Psoas muscle (tissue), 8 donors: Measurements from ENCODE around the gene ALKAL2. TPM values are rescaled to one million over a fixed set of nuclear protein-coding genes. Genes with fewer than 3 reads are reported as not detected.

Experiments
- ATAC-seq, 4 donors: fragments of 200-7000 bp; cut with Tn5 transposase; one replicate each; pipeline ENCODE4 v1.9.1; 2020; ENCODE audit warnings: moderate library complexity in 3 of 4, mild to moderate bottlenecking in 2 of 4
- DNase-seq, 2 donors: peaks; one replicate each; pipeline ENCODE4 v3.0.0-alpha.2; 2020
- H3K27ac ChIP-seq: fragments of 200-600 bp; one replicate; pipeline ENCODE4 v1.8.0; 2022
- H3K27me3 ChIP-seq, 3 donors: fragments of 200-600 bp in 1 of 3; one replicate each; pipeline versions ENCODE4 v1.6.1 to v1.8.0; 2013 to 2022; ENCODE audit warnings: low read length in 2 of 3, mild to moderate bottlenecking in 2 of 3, moderate library complexity in 1 of 3; ENCODE audit not compliant: insufficient read depth in 3 of 3
- H3K36me3 ChIP-seq, 2 donors: fragments of 200-600 bp in 1 of 2; one replicate each; pipeline versions ENCODE4 v1.6.1 to v1.8.0; 2013 to 2022; ENCODE audit warnings: low read depth in 1 of 2, mild to moderate bottlenecking in 1 of 2, moderate library complexity in 1 of 2; ENCODE audit not compliant: insufficient read depth in 1 of 2
- H3K4me1 ChIP-seq: fragments of 200-600 bp; one replicate; pipeline ENCODE4 v1.8.0; 2022
- H3K4me3 ChIP-seq: fragments of 200-600 bp; one replicate; pipeline ENCODE4 v1.8.0; 2022; ENCODE audit warnings: mild to moderate bottlenecking
- H3K9me3 ChIP-seq: fragments of 200-600 bp; one replicate; pipeline ENCODE4 v1.8.0; 2022
- WGBS, 3 donors: extraction: QIAGEN DNeasy Blood & Tissue Kit; methylation state at CpG; one replicate each; pipeline versions ENCODE4 v1.1.6 to v1.1.7; 2013; 5-methylcytosine and 5-hydroxymethylcytosine counted together
- intact Hi-C, 2 donors: fragments of 100-400 bp; cut with DNase I; formaldehyde crosslinking; loops; one replicate each; pipeline versions ENCODE4 v1.11.0 to v1.14.2; 2022
- polyA plus RNA-seq, 3 donors: library from polyadenylated mRNA; stranded (reverse); fragments of 200-250 nt; gene quantifications; one replicate each; pipeline ENCODE4 v1.2.3, GENCODE V29; 2013
- total RNA-seq, 4 donors: library from RNA; stranded (reverse); fragmentation: NEBNext Ultra II Directional in 2 of 4; extraction: Animal tissue kit (Norgen Biotek cat#: 25700) in 2 of 4; gene quantifications; one replicate each; pipeline versions ENCODE4 v1.2.1 to v1.2.4, GENCODE V29; 2021 to 2023
- TF ChIP-seq, protein P1 (sequence below): fragments of 200-600 bp; IDR thresholded peaks from one replicate; pipeline ENCODE4 v1.8.0; 2022; ENCODE audit warnings: antibody characterized with exemption
- donor health status: healthy with polysubstance abuse.
- donor health status: DM: no; HTN: no; CAD: no; lungs with moderate emphysema.
- donor health status: Bipolar disorder and iron deficiency.
- donor health status: healthy.
- donor health status: DM: yes; HTN: yes; CAD: no.
- donor health status: DM: no; HTN: no; CAD: no.
- donor health status: DM: no; HTN: no; CAD: no.
- donor health status: DM: yes; HTN: yes; CAD: no.

The ALKAL2 gene
- total and polyA plus RNA-seq, 7 donors: 0.26 to 1.1 (median 0.42) TPM; not detected in 3

DNA sequence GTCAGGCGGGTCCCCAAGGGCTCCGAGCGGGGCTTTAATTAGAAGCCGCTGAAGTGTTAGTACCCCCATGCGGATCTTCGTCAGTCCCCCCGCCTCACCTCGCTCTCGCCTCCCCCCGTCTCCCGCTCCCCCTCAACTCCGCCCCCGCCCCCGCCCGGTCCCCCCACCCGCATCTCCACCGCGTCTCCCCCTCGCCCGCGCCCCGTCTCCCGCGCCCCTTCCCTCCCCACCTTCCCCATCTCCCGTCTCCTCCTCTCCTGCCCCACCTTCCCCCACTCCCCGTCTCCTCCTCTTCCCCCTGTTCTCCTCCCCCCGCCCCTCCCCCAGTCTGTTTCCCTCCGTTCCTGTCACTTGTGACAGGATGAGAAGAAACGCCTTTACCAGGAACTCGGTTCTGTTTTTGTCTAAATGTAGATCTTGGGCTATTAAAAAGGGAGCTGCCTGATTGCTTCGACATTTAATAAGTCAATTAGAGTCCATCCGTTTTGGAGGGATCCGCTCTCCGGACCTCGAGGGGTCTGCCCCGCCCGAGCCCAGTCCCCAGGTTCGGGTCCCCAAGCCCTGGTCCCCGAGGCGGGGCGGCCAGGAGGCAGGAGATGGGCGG is 969 bp upstream of the ALKAL2 start:
- Histone ChIP-seq H3K9me3 (no peaks in the 10 kb centered on the region), H3K36me3 (no peaks in the 10 kb centered on the region), H3K27me3 (peaks cover 0 to 44% (median 11%) of the 10 kb centered on the region in 3 donors), H3K27ac (no peak overlapping the region), H3K4me3 (peak overlapping the region; percentile 73), H3K4me1 (peaks cover 9% of the 10 kb centered on the region)
- no peak for ATAC-seq
- intact Hi-C loops: loop anchor here in 1 of 2 donors (5.0 kb wide), 1 partner anchor 42 kb away; no protein-coding TSS in a partner anchor
- 0 to 2% (median 0%) methylated on average over 15 to 40 of the region's 42 CpGs for WGBS, 3 donors
- TF ChIP-seq, protein P1, sequence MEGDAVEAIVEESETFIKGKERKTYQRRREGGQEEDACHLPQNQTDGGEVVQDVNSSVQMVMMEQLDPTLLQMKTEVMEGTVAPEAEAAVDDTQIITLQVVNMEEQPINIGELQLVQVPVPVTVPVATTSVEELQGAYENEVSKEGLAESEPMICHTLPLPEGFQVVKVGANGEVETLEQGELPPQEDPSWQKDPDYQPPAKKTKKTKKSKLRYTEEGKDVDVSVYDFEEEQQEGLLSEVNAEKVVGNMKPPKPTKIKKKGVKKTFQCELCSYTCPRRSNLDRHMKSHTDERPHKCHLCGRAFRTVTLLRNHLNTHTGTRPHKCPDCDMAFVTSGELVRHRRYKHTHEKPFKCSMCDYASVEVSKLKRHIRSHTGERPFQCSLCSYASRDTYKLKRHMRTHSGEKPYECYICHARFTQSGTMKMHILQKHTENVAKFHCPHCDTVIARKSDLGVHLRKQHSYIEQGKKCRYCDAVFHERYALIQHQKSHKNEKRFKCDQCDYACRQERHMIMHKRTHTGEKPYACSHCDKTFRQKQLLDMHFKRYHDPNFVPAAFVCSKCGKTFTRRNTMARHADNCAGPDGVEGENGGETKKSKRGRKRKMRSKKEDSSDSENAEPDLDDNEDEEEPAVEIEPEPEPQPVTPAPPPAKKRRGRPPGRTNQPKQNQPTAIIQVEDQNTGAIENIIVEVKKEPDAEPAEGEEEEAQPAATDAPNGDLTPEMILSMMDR: no peak
- DNase-seq: no peak

DNA sequence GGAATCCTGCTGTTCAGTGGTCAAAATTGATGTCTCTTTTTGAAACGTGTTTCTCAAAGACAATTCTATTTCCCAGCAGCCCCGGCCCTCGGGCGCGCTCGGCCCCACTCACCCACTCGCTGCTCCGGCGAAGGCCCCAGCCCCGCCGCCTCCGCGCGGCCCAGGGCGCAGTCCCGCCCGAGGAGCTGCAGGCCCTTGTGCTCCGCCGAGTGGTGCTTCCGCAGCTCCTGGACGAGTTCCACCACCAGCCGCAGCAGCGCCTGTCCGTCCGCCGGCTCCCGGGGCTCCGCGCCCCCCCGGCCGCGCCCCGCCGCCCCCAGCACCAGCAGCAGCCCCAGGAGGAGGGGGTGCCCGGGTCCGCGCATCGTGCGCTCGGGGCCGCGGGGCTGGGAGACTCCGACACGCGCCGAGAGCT is 413 bp downstream of the ALKAL2 start:
- intact Hi-C loops: loop anchor here in 1 of 2 donors (5.0 kb wide), 1 partner anchor 40 kb away; no protein-coding TSS in a partner anchor
- WGBS, 3 donors: 0 to 2% (median 1%) methylated on average over 24 to 46 of the region's 46 CpGs
- H3K27ac ChIP-seq: no peak overlapping the region
- DNase-seq (peak in 1 of 2 donors; percentile 22), ATAC-seq (peak in 1 of 4 donors; percentile 37)
- peaks cover 9% of the 10 kb centered on the region for H3K4me1 ChIP-seq
- TF ChIP-seq, protein P1: no peak
- H3K4me3 ChIP-seq: peak overlapping the region; percentile 59
- H3K27me3 ChIP-seq: peaks cover 0 to 44% (median 11%) of the 10 kb centered on the region in 3 donors
- H3K9me3 ChIP-seq: no peaks in the 10 kb centered on the region
- H3K36me3 ChIP-seq: peaks cover 0 to 4% of the 10 kb centered on the region in 2 donors

DNA sequence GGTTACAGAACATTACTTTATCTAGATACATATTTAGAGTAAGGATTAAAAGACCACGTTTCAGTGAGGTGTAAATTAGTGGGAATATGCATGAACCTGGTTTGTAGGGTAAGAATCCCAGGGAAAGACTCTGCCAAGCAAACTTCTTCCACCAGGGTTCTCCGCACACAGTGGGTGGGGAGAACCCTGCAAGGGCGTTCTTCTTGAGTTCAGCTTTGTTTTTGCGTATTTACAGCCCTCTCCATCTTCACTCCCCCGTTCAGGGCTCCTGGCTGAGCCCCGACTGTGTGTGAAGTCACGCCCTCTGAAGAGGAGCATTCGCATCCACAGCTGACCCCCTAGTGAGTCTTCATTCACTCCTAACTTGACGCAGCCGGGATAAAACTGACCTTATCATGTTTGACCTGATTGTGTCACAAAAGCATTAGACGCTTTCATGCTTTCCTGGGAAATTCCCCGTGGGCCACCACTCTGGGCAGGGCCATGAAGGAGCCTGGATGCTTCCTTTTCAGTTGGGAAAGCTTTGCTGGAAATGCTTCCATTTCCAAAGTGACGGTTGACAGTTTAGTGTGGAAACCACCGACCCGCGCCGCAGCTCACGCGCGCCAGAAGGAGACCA is 1.0 kb downstream of the ALKAL2 start:
- Histone ChIP-seq H3K36me3 (peaks cover 0 to 9% of the 10 kb centered on the region in 2 donors), H3K27ac (no peak overlapping the region), H3K4me1 (peaks cover 9% of the 10 kb centered on the region), H3K9me3 (no peaks in the 10 kb centered on the region), H3K4me3 (peak overlapping the region; percentile 59), H3K27me3 (peaks cover 0 to 44% (median 11%) of the 10 kb centered on the region in 3 donors)
- WGBS, 3 donors: 38 to 40% (median 40%) methylated on average over 20 of the region's 20 CpGs
- ATAC-seq (no peak), DNase-seq (peak in 1 of 2 donors; percentile 24)
- TF ChIP-seq, protein P1: no peak
- intact Hi-C loops: loop anchor here in 1 of 2 donors (5.0 kb wide), 1 partner anchor 40 kb away; no protein-coding TSS in a partner anchor

DNA sequence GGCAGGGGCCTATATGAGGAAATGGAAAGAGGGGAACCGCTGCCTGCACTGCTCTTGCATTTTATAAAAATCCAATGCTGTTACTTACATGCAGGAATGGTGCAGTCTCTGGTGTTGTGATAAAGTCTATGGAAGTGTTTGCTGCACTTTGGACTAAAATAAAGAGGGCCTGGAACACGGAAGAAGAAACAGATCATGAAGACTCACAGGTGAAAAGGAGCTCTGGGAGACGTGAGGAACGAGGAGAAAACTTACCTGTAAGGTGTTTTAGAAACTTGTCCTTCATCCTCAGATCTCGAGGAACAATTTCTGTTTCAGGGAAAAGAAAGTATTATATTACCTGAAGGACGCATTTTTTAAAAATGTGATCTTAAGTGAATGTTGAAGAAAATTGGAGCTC is 1.9 kb downstream of the ALKAL2 start:
- TF ChIP-seq, protein P1: no peak
- peaks cover 9% of the 10 kb centered on the region for H3K4me1 ChIP-seq
- DNase-seq: no peak
- intact Hi-C loops: loop anchor here in 1 of 2 donors (5.0 kb wide), 1 partner anchor 39 kb away; no protein-coding TSS in a partner anchor
- no peak overlapping the region for H3K4me3 ChIP-seq
- H3K36me3 ChIP-seq: peaks cover 0 to 17% of the 10 kb centered on the region in 2 donors
- no peak for ATAC-seq
- peaks cover 0 to 44% (median 11%) of the 10 kb centered on the region in 3 donors for H3K27me3 ChIP-seq
- no peak overlapping the region for H3K27ac ChIP-seq
- no peaks in the 10 kb centered on the region for H3K9me3 ChIP-seq
- WGBS, 3 donors: 89 to 90% (median 89%) methylated on average over 6 of the region's 6 CpGs
